ENCODE results near the gene COL6A1. TPM values are rescaled to one million over a fixed set of nuclear protein-coding genes. Genes with fewer than 3 reads are reported as not detected.

COL6A1 gene
- total RNA-seq, 1 experiment from 2014 or later, result 19.7 TPM

DNA sequence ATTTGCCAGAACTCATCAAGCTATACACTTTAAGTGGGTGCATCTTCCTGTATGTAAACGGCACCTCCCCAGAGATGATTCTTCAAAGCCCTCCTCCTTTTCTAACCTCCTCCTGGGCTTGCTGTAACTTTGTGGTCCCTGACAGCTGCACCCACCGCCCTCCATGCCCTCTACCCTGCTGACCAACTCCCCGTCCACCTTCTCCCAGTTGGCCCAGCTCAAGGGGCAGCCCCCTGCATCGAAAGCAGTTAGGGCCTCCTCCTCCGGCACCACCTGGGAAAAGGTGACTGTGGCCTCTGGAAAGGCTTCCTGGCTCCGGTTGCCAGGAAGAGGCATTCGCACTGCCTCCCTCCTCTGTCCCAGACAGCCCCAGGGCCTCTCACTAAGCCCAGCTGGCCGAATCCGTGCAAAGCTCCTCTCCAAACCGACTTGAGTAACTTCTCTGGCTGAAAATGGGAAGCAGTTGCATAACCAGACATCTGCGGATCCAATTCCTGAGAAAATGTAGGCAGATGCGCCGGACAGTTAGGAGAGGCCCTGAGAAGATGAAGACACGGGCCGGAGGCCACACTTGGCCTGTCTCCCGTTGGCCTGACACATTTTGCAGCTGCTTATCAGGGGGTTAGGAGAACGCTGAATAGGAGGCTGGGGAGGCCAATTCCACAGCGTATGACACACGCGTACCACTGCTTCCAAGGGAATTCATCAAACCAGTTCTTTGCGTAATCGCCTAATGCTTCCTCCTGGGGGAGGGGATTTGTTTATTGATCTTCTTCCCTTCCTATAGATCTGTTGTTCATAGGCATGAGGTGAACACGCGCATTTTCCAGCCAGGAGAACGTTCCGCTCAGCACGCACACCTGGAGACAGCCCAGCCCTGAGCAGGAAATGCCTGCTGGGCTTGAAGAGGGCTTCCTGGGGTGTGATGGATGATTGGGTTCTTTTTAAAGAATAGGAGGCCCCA is 67.6 kb downstream of the COL6A1 start:
- BruUV-seq (replicated peaks), result no TSS peak
- no peak overlapping the region for H3K4me3 ChIP-seq (ENCODE audit: low read depth, low read length, poor library complexity, severe bottlenecking)
- TF ChIP-seq EZH2 (IDR thresholded peaks at IDR 0.05; ENCODE audit: borderline replicate concordance, low read depth, low read length, poor library complexity, severe bottlenecking), result no peak
- TF ChIP-seq, protein P1, sequence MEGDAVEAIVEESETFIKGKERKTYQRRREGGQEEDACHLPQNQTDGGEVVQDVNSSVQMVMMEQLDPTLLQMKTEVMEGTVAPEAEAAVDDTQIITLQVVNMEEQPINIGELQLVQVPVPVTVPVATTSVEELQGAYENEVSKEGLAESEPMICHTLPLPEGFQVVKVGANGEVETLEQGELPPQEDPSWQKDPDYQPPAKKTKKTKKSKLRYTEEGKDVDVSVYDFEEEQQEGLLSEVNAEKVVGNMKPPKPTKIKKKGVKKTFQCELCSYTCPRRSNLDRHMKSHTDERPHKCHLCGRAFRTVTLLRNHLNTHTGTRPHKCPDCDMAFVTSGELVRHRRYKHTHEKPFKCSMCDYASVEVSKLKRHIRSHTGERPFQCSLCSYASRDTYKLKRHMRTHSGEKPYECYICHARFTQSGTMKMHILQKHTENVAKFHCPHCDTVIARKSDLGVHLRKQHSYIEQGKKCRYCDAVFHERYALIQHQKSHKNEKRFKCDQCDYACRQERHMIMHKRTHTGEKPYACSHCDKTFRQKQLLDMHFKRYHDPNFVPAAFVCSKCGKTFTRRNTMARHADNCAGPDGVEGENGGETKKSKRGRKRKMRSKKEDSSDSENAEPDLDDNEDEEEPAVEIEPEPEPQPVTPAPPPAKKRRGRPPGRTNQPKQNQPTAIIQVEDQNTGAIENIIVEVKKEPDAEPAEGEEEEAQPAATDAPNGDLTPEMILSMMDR (conservative IDR thresholded peaks at IDR 0.05; ENCODE audit: low read depth, low read length), result no peak
- ChIA-PET POLR2A (ENCODE audit: low non-redundant PET) (no interaction called here), CTCF (no interaction called here)
- H3K27me3 ChIP-seq (replicated peaks; ENCODE audit: insufficient read depth, low read depth, low read length, poor library complexity), result no peaks in the 10 kb centered on the region
- H3K9me3 ChIP-seq (ENCODE audit: low read depth, low read length, poor library complexity, severe bottlenecking), result no peaks in the 10 kb centered on the region
- H3K27ac ChIP-seq (ENCODE audit: low read depth, low read length, poor library complexity, severe bottlenecking), result no peak overlapping the region
- DNase-seq (ENCODE audit: low spot score), result peak; percentile 77
- H3K4me1 ChIP-seq (ENCODE audit: insufficient read depth, low read length, poor library complexity, severe bottlenecking), result peaks cover 22% of the 10 kb centered on the region
- intact Hi-C loops (cut with micrococcal nuclease; ENCODE audit: unreplicated experiment), result no loop called here
- no peaks in the 10 kb centered on the region for H3K36me3 ChIP-seq (ENCODE audit: insufficient read depth, low read length, poor library complexity, severe bottlenecking)

DNA sequence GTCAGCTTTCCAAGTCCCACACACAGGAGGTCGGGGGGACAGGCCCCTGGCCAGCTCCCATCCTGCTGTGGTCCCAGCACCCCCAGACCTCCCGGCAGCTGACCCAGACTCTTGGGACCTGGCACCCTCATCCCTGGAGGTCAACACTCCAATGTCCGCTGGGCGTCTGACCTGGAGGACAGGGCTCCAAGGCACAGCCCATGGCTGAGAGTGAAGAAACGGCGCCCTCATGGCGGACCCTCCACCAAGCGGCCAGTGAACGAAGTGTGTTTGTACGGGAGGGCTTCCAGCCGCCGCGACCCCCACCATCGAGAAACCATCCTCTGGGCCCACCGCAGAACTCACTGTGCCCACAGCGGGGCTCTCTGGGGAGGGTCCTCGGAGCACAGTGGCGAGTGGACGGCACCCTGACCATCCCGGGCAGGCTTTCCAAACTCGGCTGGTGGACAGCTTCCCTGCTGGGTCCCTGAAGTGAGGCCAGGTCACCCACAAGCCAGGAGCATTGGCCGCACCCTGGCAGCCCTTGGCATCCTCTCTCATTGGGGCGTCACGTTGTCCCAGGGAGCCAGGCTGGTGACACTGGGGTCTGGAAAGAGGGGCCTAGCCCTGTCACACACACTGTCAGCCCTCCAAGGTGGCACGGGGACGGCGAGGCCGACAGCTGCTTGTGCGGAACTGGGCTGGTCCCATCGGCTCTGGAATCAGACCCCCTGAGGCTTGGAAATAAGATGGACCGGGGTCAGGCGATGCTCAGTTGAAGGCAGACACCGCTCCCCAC is 68.5 kb downstream of the COL6A1 start:
- no peaks in the 10 kb centered on the region for H3K27me3 ChIP-seq (replicated peaks; ENCODE audit: insufficient read depth, low read depth, low read length, poor library complexity)
- BruUV-seq (replicated peaks), result no TSS peak
- no peaks in the 10 kb centered on the region for H3K36me3 ChIP-seq (ENCODE audit: insufficient read depth, low read length, poor library complexity, severe bottlenecking)
- no peak overlapping the region for H3K27ac ChIP-seq (ENCODE audit: low read depth, low read length, poor library complexity, severe bottlenecking)
- TF ChIP-seq, protein P1 (conservative IDR thresholded peaks at IDR 0.05; ENCODE audit: low read depth, low read length), result no peak
- no peak for TF ChIP-seq EZH2 (IDR thresholded peaks at IDR 0.05; ENCODE audit: borderline replicate concordance, low read depth, low read length, poor library complexity, severe bottlenecking)
- intact Hi-C loops (cut with micrococcal nuclease; ENCODE audit: unreplicated experiment), result no loop called here
- H3K4me3 ChIP-seq (ENCODE audit: low read depth, low read length, poor library complexity, severe bottlenecking), result no peak overlapping the region
- DNase-seq (ENCODE audit: low spot score), result no peak
- H3K9me3 ChIP-seq (ENCODE audit: low read depth, low read length, poor library complexity, severe bottlenecking), result no peaks in the 10 kb centered on the region
- CTCF ChIA-PET, result no interaction called here
- POLR2A ChIA-PET (ENCODE audit: low non-redundant PET), result no interaction called here
- H3K4me1 ChIP-seq (ENCODE audit: insufficient read depth, low read length, poor library complexity, severe bottlenecking), result peaks cover 22% of the 10 kb centered on the region

DNA sequence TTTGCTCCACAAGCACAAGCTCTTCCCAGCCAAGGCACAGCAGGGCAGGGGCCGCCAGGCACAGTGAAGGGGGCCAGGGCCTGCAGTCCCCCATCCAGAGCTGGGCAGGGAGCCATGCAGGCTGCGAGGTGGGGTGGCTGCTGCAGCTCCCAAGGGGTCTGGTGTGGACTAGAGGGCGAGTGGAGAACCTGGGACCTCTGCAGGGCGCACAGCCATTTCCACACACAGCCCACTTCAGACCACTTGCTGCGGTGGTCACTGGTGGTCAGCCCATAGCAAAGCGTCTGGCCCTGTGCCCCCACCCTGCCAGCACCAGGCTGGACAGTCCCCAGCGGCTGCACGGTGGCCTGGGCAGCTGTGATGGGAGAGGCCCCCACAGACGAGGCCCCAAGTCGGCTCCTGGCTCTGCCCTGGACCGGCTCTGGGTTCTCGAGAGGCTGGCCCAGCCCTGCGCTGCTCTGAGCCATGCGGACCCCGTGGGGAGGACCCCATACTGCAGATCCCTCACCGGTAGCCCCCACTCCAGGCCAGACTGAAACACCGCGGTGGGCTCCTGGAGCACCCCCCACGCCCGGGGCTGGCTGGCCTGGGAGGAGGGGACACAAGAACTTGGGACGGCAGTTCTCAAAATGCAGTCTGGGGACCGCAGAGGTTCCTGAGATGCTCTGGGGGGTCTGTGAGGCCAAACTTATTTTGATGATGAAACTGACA is 69.3 kb downstream of the COL6A1 start:
- BruUV-seq (replicated peaks), result no TSS peak
- CTCF ChIA-PET, result no interaction called here
- DNase-seq (ENCODE audit: low spot score), result no peak

More for the DNA sequence above, 69.3 kb downstream of the COL6A1 start:
- Histone ChIP-seq H3K4me3 (ENCODE audit: low read depth, low read length, poor library complexity, severe bottlenecking) (no peak overlapping the region), H3K4me1 (ENCODE audit: insufficient read depth, low read length, poor library complexity, severe bottlenecking) (peaks cover 18% of the 10 kb centered on the region), H3K9me3 (ENCODE audit: low read depth, low read length, poor library complexity, severe bottlenecking) (no peaks in the 10 kb centered on the region), H3K27me3 (replicated peaks; ENCODE audit: insufficient read depth, low read depth, low read length, poor library complexity) (no peaks in the 10 kb centered on the region), H3K27ac (ENCODE audit: low read depth, low read length, poor library complexity, severe bottlenecking) (no peak overlapping the region), H3K36me3 (ENCODE audit: insufficient read depth, low read length, poor library complexity, severe bottlenecking) (no peaks in the 10 kb centered on the region)
- POLR2A ChIA-PET (ENCODE audit: low non-redundant PET), result no interaction called here
- intact Hi-C loops (cut with micrococcal nuclease; ENCODE audit: unreplicated experiment), result no loop called here
- TF ChIP-seq, protein P1 (conservative IDR thresholded peaks at IDR 0.05; ENCODE audit: low read depth, low read length), result no peak
- no peak for TF ChIP-seq EZH2 (IDR thresholded peaks at IDR 0.05; ENCODE audit: borderline replicate concordance, low read depth, low read length, poor library complexity, severe bottlenecking)
